ENCODE data around the gene CAPN15. TPM values are rescaled to one million over a fixed set of nuclear protein-coding genes. Genes with fewer than 3 reads are reported as not detected.
A peak's percentile ranks its signal among the peaks of the same experiment; 100 is the strongest.

Gene CAPN15
- total RNA-seq, 1 donor from 2014 or later: 38.7 TPM

DNA sequence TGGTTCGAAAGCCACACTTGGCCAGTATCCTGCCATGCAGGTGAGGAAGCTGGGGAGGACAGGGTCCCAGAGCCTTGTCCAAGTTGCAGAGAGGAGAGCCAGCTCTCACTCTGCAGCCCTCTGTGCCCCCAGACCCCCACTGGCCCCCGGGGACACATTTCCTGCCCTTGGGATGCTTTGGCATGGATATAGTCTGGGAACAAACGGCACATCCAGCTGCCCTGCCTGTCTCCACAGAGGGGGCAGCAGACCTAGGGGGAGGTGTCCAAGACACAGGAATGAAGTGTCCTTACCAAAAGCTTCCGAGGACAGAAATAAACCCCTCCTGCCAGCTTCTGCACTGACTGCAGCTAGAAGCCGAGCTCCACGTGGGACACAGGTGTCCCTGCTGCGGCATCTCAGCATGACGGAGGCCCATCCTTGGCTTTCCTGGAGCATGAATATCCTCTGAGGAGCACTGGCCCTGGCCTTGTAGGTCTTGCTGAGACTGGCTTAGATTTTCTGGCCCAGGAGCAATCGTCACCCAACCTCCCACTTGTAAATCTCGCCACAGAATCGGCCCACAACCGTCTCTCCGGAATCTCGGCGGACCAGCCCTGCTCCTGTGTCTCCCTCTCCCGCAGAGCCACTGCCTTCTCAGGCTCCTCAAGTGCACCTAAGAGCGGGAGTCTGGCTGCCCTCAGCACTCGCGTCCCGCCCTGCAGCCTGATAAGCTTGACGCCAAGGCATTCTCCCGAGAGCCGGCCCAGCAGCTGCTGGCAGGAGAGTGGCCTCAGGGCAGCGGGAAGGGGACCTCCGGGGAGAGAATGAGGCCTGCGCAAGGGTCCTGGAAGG lies 1.1 kb upstream of the CAPN15 start:
- H3K36me3 Mint-ChIP-seq (ENCODE audit: low read depth, unreplicated experiment): peaks cover 3% of the 10 kb centered on the region
- Histone ChIP-seq H3K79me2 (ENCODE audit: insufficient read depth, low read length) (peaks cover 67% of the 10 kb centered on the region), H3K27me3 (ENCODE audit: insufficient read depth, low read length) (no peaks in the 10 kb centered on the region), H3K36me3 (ENCODE audit: insufficient read depth, low read length) (no peaks in the 10 kb centered on the region), H3K9me3 (ENCODE audit: insufficient read depth, low read depth, low read length) (no peaks in the 10 kb centered on the region), H3K27ac (ENCODE audit: low read depth, low read length) (peak overlapping the region; percentile 95), H4K20me1 (ENCODE audit: insufficient read depth, low read length) (peaks cover 62% of the 10 kb centered on the region), H3K4me2 (ENCODE audit: low read length) (peak overlapping the region; percentile 89), H3K4me3 (ENCODE audit: insufficient read depth, low read depth, low read length) (peak overlapping the region; percentile 77), H3K9ac (ENCODE audit: low read length) (peak overlapping the region; percentile 95), H3K4me1 (ENCODE audit: insufficient read depth, low read length) (peaks cover 37% of the 10 kb centered on the region), H2AFZ (ENCODE audit: low read depth, low read length) (peak overlapping the region; percentile 71)
- FAIRE-seq (no peak), DNase-seq (ENCODE audit: low read depth) (peak; percentile 26)
- H3K27me3 Mint-ChIP-seq (ENCODE audit: low read depth, unreplicated experiment): no peaks in the 10 kb centered on the region
- no peaks in the 10 kb centered on the region for H3K9me3 Mint-ChIP-seq (ENCODE audit: unreplicated experiment)
- H3K27ac Mint-ChIP-seq (ENCODE audit: unreplicated experiment): peak overlapping the region; percentile 86
- TF ChIP-seq EZH2 (IDR thresholded peaks at IDR 0.05; ENCODE audit: insufficient read depth, low read length): no peak
- TF ChIP-seq, protein P1, sequence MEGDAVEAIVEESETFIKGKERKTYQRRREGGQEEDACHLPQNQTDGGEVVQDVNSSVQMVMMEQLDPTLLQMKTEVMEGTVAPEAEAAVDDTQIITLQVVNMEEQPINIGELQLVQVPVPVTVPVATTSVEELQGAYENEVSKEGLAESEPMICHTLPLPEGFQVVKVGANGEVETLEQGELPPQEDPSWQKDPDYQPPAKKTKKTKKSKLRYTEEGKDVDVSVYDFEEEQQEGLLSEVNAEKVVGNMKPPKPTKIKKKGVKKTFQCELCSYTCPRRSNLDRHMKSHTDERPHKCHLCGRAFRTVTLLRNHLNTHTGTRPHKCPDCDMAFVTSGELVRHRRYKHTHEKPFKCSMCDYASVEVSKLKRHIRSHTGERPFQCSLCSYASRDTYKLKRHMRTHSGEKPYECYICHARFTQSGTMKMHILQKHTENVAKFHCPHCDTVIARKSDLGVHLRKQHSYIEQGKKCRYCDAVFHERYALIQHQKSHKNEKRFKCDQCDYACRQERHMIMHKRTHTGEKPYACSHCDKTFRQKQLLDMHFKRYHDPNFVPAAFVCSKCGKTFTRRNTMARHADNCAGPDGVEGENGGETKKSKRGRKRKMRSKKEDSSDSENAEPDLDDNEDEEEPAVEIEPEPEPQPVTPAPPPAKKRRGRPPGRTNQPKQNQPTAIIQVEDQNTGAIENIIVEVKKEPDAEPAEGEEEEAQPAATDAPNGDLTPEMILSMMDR (IDR thresholded peaks at IDR 0.05; ENCODE audit: insufficient read depth, low read depth, low read length): no peak
- H3K4me1 Mint-ChIP-seq (ENCODE audit: low read depth, unreplicated experiment): peaks cover 15% of the 10 kb centered on the region
- peak overlapping the region; percentile 94 for H3K4me3 Mint-ChIP-seq (ENCODE audit: unreplicated experiment)

DNA sequence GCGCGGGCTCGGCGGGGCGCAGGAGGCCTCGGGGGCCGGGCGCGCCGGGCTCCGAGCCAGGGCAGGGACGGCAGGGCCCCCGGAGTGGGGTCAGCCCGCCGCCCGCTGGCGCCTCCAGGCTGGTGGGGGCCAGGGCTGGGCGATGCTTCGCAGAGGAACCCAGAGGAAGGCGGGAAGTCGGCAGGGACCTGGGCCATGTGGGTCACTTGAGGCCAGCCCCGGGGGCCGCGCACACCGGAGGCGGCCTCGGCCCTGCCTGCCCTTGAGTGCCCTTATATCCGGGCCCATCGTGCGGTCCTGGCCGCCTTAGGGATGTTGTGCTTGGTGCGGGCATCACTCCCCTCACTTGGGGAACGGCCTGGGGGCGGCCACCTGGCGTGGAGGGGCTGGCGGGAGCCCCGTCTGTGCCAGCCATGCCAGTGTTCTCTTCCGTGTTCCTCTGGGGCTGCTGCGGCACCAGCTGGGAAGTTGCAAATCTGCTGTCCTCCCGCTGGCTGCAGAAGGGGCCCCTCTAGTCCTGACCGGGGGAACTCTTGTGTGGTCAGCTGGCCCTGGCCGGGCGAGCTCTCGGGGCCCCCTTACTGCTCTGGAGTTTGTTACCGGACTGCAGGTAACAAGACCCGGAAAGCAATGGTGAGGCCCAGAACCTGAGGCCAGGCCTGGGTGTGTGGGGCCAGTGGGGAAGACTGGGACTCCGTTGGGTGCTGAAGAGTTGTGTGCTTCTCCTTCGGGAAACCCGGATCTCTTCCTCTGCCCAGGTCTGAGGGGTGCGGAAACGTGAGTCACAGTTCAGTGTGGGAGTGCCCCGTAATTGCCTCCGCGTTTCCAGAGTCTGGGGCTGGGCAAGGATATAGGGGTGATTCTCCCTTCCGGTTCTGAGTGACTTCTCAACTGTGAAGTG lies 849 bp downstream of the CAPN15 start:
- peak overlapping the region; percentile 80 for H3K27ac Mint-ChIP-seq (ENCODE audit: unreplicated experiment)

More for the DNA sequence above, 849 bp downstream of the CAPN15 start:
- peaks cover 77% of the 10 kb centered on the region for H4K20me1 ChIP-seq (ENCODE audit: insufficient read depth, low read length)
- peaks cover 80% of the 10 kb centered on the region for H3K79me2 ChIP-seq (ENCODE audit: insufficient read depth, low read length)
- FAIRE-seq (no peak), DNase-seq (ENCODE audit: low read depth) (peak; percentile 55)
- Mint-ChIP-seq H3K27me3 (ENCODE audit: low read depth, unreplicated experiment) (no peaks in the 10 kb centered on the region), H3K4me3 (ENCODE audit: unreplicated experiment) (peak overlapping the region; percentile 91), H3K4me1 (ENCODE audit: low read depth, unreplicated experiment) (peaks cover 15% of the 10 kb centered on the region), H3K36me3 (ENCODE audit: low read depth, unreplicated experiment) (peaks cover 3% of the 10 kb centered on the region), H3K9me3 (ENCODE audit: unreplicated experiment) (no peaks in the 10 kb centered on the region)
- TF ChIP-seq, protein P1 (IDR thresholded peaks at IDR 0.05; ENCODE audit: insufficient read depth, low read depth, low read length): no peak
- TF ChIP-seq EZH2 (IDR thresholded peaks at IDR 0.05; ENCODE audit: insufficient read depth, low read length): no peak
- H3K27ac ChIP-seq (ENCODE audit: low read depth, low read length): peak overlapping the region; percentile 80
- H3K9me3 ChIP-seq (ENCODE audit: insufficient read depth, low read depth, low read length): no peaks in the 10 kb centered on the region
- peak overlapping the region; percentile 89 for H3K4me2 ChIP-seq (ENCODE audit: low read length)
- H3K4me1 ChIP-seq (ENCODE audit: insufficient read depth, low read length): peaks cover 37% of the 10 kb centered on the region
- peak overlapping the region; percentile 77 for H3K4me3 ChIP-seq (ENCODE audit: insufficient read depth, low read depth, low read length)
- H2AFZ ChIP-seq (ENCODE audit: low read depth, low read length): no peak overlapping the region
- peak overlapping the region; percentile 95 for H3K9ac ChIP-seq (ENCODE audit: low read length)
- H3K36me3 ChIP-seq (ENCODE audit: insufficient read depth, low read length): no peaks in the 10 kb centered on the region
- H3K27me3 ChIP-seq (ENCODE audit: insufficient read depth, low read length): no peaks in the 10 kb centered on the region
